A549 (cell line): ENCODE measurements around the gene SOX10.

Experiments
- CBX8 ChIP-seq: fragments of 200-600 bp; sonication (generic); IDR thresholded peaks from 2 replicates; pipeline ENCODE4 v1.6.1; 2016
- CEBPB ChIP-seq, 2 experiments: fragments of >200 bp in 1 of 2; sonication (Bioruptor Twin) in 1 of 2; formaldehyde crosslinking in 1 of 2; IDR thresholded peaks; 2 replicates each; pipeline ENCODE4 v1.6.1; 2012 to 2016
- CTCF ChIP-seq: fragments of >200 bp; sonication (Bioruptor Twin); formaldehyde crosslinking; IDR thresholded peaks from 3 replicates; pipeline ENCODE4 v1.5.1; 2016
- EP300 ChIP-seq, 2 experiments: fragments of >200 bp; sonication (Bioruptor Twin); formaldehyde crosslinking; IDR thresholded peaks; 2 replicates in 1 of 2; 3 replicates in 1 of 2; pipeline ENCODE4 v1.6.1; 2016 to 2017
- GATA3 ChIP-seq: IDR thresholded peaks from 2 replicates; pipeline ENCODE4 v1.6.1; 2012; ENCODE audit warnings: borderline replicate concordance
- POLR2A ChIP-seq: IDR thresholded peaks from 2 replicates; pipeline ENCODE4 v1.6.1; 2012; ENCODE audit warnings: mild to moderate bottlenecking, low read length
- POLR2AphosphoS2 ChIP-seq: conservative IDR thresholded peaks from 2 replicates; pipeline ENCODE4 v1.6.1; 2012; ENCODE audit warnings: low read length, improper control_type of control experiment, inconsistent platforms
- REST ChIP-seq: fragments of 200-600 bp; sonication (generic); IDR thresholded peaks from 2 replicates; pipeline ENCODE4 v1.6.1; 2016; ENCODE audit warnings: antibody characterized with exemption, mild to moderate bottlenecking, moderate library complexity
- SMC3 ChIP-seq: fragments of >200 bp; sonication (Bioruptor Twin); formaldehyde crosslinking; IDR thresholded peaks from 3 replicates; pipeline ENCODE4 v1.6.1; 2018; ENCODE audit warnings: inconsistent platforms

- TF ChIP-seq POLR2A (no peak), CTCF (no peak), CEBPB (IDR thresholded peaks at IDR 0.05) (no peak), POLR2AphosphoS2 (no peak), GATA3 (no peak), CBX8 (no peak), SMC3 (no peak), REST (no peak), EP300 (IDR thresholded peaks at IDR 0.05) (no peak)
Observed at GRCh38 chr22:37991731-37992442, 7.5 kb upstream of the SOX10 start.
